Nephron progenitor cell (in vitro differentiated cells): ENCODE data around the gene SLC39A10.
A peak's percentile ranks its signal among the peaks of the same experiment; 100 is the strongest.

ENCODE experiments used
- DNase-seq: peaks from one replicate; pipeline ENCODE4 v3.0.0; 2021
- H3K27ac Mint-ChIP-seq: 2 replicates; pipeline ENCODE4 v1.8.0; 2021; ENCODE audit warnings: mild to moderate bottlenecking, moderate library complexity, mixed read lengths
- H3K27me3 Mint-ChIP-seq: 2 replicates; pipeline ENCODE4 v1.8.0; 2021; ENCODE audit warnings: mild to moderate bottlenecking, low read depth, mixed read lengths; ENCODE audit not compliant: poor library complexity
- H3K36me3 Mint-ChIP-seq: 2 replicates; pipeline ENCODE4 v1.8.0; 2021; ENCODE audit warnings: low read depth, mixed read lengths
- H3K4me1 Mint-ChIP-seq: 2 replicates; pipeline ENCODE4 v1.8.0; 2021; ENCODE audit warnings: mixed read lengths
- H3K4me3 Mint-ChIP-seq: 2 replicates; pipeline ENCODE4 v1.8.0; 2021; ENCODE audit warnings: mild to moderate bottlenecking, moderate library complexity, mixed read lengths
- H3K9me3 Mint-ChIP-seq: 2 replicates; pipeline ENCODE4 v1.8.0; 2021; ENCODE audit warnings: mild to moderate bottlenecking, moderate library complexity, mixed read lengths
- TF ChIP-seq, protein P1 (sequence below): fragments of 200-600 bp; sonication (generic); IDR thresholded peaks from 2 replicates; pipeline ENCODE4 v1.5.0; 2021; ENCODE audit warnings: antibody characterized with exemption

The SLC39A10 gene, protein sequence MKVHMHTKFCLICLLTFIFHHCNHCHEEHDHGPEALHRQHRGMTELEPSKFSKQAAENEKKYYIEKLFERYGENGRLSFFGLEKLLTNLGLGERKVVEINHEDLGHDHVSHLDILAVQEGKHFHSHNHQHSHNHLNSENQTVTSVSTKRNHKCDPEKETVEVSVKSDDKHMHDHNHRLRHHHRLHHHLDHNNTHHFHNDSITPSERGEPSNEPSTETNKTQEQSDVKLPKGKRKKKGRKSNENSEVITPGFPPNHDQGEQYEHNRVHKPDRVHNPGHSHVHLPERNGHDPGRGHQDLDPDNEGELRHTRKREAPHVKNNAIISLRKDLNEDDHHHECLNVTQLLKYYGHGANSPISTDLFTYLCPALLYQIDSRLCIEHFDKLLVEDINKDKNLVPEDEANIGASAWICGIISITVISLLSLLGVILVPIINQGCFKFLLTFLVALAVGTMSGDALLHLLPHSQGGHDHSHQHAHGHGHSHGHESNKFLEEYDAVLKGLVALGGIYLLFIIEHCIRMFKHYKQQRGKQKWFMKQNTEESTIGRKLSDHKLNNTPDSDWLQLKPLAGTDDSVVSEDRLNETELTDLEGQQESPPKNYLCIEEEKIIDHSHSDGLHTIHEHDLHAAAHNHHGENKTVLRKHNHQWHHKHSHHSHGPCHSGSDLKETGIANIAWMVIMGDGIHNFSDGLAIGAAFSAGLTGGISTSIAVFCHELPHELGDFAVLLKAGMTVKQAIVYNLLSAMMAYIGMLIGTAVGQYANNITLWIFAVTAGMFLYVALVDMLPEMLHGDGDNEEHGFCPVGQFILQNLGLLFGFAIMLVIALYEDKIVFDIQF

GRCh38 chr2:195656859-195657633 lies at the start of gene SLC39A10:
Gene SLC39A10, plus strand, starts transcription at chr2:195657226. Its CDS starts 22,817 bp downstream, at chr2:195680043.
- TF ChIP-seq, protein P1, sequence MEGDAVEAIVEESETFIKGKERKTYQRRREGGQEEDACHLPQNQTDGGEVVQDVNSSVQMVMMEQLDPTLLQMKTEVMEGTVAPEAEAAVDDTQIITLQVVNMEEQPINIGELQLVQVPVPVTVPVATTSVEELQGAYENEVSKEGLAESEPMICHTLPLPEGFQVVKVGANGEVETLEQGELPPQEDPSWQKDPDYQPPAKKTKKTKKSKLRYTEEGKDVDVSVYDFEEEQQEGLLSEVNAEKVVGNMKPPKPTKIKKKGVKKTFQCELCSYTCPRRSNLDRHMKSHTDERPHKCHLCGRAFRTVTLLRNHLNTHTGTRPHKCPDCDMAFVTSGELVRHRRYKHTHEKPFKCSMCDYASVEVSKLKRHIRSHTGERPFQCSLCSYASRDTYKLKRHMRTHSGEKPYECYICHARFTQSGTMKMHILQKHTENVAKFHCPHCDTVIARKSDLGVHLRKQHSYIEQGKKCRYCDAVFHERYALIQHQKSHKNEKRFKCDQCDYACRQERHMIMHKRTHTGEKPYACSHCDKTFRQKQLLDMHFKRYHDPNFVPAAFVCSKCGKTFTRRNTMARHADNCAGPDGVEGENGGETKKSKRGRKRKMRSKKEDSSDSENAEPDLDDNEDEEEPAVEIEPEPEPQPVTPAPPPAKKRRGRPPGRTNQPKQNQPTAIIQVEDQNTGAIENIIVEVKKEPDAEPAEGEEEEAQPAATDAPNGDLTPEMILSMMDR, result no peak
- Mint-ChIP-seq H3K36me3 (no peaks in the 10 kb centered on the region), H3K27ac (peak within 1 kb of the TSS; percentile 99)

DNA sequence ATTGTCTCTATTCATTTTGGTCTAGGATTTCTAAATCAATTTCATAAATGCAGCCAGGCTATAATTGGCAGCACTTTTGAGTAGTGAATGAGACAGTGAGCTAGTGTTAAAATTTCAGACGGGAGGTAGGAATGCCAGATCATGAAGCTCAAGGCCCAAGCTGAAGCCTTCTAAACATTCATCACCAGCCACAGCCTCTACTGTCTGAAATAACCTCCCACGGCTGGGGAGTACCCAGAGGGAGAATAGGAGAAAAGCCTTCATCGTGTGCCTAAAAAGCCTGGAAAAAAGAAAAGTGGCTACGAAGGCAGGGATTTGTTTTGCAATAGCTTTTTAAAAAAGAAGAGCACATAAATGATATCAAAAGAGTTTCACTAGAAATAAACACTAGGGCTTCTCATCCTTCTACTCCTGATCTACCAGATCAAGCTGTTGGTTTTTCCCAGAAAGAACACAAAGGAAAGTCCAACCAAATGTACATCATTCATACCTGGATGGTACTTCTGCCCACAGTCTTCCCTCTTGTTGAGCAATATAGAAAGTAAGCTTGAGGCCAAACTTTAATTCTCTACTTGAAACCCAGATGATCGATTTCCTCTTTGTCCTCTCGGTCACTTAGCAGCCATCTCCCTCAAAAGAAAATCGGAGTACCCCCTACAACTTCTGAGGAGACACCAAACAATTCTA lies 48.1 kb upstream of the SLC39A10 start:
- H3K27me3 Mint-ChIP-seq, result peaks cover 5% of the 10 kb centered on the region
- no peaks in the 10 kb centered on the region for H3K36me3 Mint-ChIP-seq
- no peaks in the 10 kb centered on the region for H3K9me3 Mint-ChIP-seq
- no peak for DNase-seq
- TF ChIP-seq, protein P1, result no peak
- H3K4me3 Mint-ChIP-seq, result no peak overlapping the region
- H3K27ac Mint-ChIP-seq, result no peak overlapping the region
- peaks cover 26% of the 10 kb centered on the region for H3K4me1 Mint-ChIP-seq

More at GRCh38 chr2:195656859-195657633, at the start of gene SLC39A10:
- Mint-ChIP-seq H3K27me3 (peaks cover 2% of the 10 kb centered on the region), H3K4me3 (peak within 1 kb of the TSS; percentile 97), H3K9me3 (peaks cover 3% of the 10 kb centered on the region), H3K4me1 (peaks cover 36% of the 10 kb centered on the region)
- peak; percentile 94 for DNase-seq

- Mint-ChIP-seq H3K27me3 (no peaks in the 10 kb centered on the region), H3K27ac (no peak overlapping the region), H3K4me3 (no peak overlapping the region), H3K36me3 (no peaks in the 10 kb centered on the region), H3K9me3 (no peaks in the 10 kb centered on the region), H3K4me1 (peaks cover 40% of the 10 kb centered on the region)
- DNase-seq, result no peak
- TF ChIP-seq, protein P1, result no peak
These were observed 46.3 kb upstream of the SLC39A10 start for GRCh38 chr2:195610717-195611116.

DNA sequence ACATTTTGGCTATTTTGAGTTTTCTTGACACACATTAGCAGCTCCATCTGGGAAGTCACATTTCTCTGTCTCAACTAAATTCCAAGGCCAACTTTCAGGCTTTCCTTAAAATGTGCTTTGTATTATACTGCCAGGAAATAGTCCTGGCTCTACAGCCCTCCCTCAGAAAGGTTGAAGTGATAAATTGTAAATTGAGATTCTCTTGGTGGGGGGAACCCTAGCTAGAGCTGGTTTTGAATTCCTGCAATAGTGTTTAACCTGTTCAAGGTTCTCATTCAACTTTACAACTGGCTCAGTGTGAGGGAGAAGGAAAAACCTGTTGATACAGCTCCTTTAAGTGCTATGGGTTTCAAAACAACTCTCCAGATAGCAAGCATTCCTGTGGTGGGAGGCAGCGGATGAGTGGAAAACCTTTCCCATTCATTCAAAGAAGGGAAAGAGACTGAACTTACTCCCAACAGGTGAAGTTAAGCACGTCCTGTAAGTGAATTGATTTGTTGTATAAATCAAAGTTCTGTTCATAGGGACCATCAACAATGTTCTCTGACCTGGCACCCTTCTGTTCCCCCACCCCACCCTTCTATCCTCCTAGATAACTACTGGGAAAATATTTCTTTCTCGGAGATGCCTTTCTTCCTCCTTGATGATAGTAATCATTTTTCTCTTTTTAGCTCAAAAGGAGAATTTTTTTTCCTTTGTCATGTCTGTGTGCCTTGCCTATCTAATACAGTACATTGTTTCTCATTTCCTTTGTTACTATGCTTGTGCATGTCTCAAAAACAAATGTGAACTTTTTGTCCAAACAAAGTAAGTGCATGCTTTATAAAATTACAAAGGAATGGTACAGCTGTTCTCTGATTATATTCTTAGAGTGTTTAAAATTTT lies 44.2 kb upstream of the SLC39A10 start:
- peak; percentile 31 for DNase-seq
- TF ChIP-seq, protein P1, result no peak
- Mint-ChIP-seq H3K9me3 (peaks cover 4% of the 10 kb centered on the region), H3K36me3 (no peaks in the 10 kb centered on the region), H3K27ac (peak overlapping the region; percentile 83), H3K27me3 (no peaks in the 10 kb centered on the region), H3K4me1 (peaks cover 41% of the 10 kb centered on the region), H3K4me3 (peak overlapping the region; percentile 40)
